Nephron (organoid): Measurements from ENCODE around the gene TFAP2D.

Experiments
- H3K27ac Mint-ChIP-seq, 3 experiments: 2 replicates each; pipeline ENCODE4 v1.8.0; 2020; ENCODE audit warnings: mixed read lengths in 3 of 3, mild to moderate bottlenecking in 2 of 3, moderate library complexity in 1 of 3
- H3K27me3 Mint-ChIP-seq: 2 replicates; pipeline ENCODE4 v1.8.0; 2021; ENCODE audit warnings: low read depth, mild to moderate bottlenecking, moderate library complexity, mixed read lengths
- H3K36me3 Mint-ChIP-seq: 2 replicates; pipeline ENCODE4 v1.8.0; 2020; ENCODE audit warnings: low read depth, mixed read lengths
- H3K4me1 Mint-ChIP-seq: 2 replicates; pipeline ENCODE4 v1.8.0; 2020; ENCODE audit warnings: mixed read lengths
- H3K4me3 Mint-ChIP-seq, 3 experiments: 2 replicates each; pipeline ENCODE4 v1.8.0; 2020; ENCODE audit warnings: mild to moderate bottlenecking in 3 of 3, mixed read lengths in 3 of 3, moderate library complexity in 2 of 3
- H3K9me3 Mint-ChIP-seq: 2 replicates; pipeline ENCODE4 v1.8.0; 2020; ENCODE audit warnings: mixed read lengths
- TF ChIP-seq, protein P1 (sequence below), 3 experiments: fragments of 200-600 bp; sonication (generic); IDR thresholded peaks; one replicate each; pipeline ENCODE4 v1.5.0; 2021; ENCODE audit warnings: antibody characterized with exemption in 3 of 3; ENCODE audit not compliant: unreplicated experiment in 3 of 3

The TFAP2D gene

DNA sequence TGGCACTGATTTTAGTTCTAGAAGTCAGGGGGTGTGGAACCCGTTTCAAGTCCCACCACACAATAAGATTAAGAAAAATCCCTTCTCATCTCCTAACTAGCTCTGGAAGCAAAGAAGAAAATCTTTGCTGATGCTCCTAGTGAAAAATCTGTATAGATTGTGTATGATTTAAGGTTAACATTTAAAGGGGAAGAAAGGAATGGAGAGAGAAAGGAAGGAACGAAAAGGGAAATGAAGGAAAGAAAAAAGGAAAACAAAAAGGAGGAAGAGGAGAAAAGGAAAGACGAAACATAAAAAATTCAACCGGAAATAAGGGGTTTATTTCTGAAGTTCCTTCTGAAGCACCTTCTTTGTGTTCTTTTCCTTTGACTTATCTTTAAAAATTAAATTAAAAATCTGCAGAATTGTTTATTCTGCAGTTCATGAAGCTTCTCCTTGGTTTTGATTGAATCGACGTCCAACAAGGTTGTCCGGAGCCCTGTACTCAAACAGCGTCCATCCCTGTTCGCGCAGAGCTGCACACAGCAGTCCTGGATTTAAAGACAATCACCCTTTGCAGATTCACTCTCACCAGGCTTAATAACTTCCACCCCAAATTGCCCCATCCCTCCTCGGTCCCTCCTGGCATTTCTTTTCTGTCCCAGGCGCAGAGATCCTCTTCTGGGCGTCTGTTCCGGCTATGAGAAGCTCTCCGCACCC is 103.8 kb downstream of the TFAP2D start:
- Mint-ChIP-seq H3K36me3 (no peaks in the 10 kb centered on the region), H3K9me3 (peaks cover 3% of the 10 kb centered on the region), H3K4me1 (peaks cover 15% of the 10 kb centered on the region), H3K4me3 (peak overlapping the region in 1 of 3 experiments; percentile 54), H3K27me3 (peaks cover 96% of the 10 kb centered on the region), H3K27ac (no peak overlapping the region)
- TF ChIP-seq, protein P1, sequence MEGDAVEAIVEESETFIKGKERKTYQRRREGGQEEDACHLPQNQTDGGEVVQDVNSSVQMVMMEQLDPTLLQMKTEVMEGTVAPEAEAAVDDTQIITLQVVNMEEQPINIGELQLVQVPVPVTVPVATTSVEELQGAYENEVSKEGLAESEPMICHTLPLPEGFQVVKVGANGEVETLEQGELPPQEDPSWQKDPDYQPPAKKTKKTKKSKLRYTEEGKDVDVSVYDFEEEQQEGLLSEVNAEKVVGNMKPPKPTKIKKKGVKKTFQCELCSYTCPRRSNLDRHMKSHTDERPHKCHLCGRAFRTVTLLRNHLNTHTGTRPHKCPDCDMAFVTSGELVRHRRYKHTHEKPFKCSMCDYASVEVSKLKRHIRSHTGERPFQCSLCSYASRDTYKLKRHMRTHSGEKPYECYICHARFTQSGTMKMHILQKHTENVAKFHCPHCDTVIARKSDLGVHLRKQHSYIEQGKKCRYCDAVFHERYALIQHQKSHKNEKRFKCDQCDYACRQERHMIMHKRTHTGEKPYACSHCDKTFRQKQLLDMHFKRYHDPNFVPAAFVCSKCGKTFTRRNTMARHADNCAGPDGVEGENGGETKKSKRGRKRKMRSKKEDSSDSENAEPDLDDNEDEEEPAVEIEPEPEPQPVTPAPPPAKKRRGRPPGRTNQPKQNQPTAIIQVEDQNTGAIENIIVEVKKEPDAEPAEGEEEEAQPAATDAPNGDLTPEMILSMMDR (IDR thresholded peaks at IDR 0.05; ENCODE audit: unreplicated experiment in 3 of 3), result no peak

DNA sequence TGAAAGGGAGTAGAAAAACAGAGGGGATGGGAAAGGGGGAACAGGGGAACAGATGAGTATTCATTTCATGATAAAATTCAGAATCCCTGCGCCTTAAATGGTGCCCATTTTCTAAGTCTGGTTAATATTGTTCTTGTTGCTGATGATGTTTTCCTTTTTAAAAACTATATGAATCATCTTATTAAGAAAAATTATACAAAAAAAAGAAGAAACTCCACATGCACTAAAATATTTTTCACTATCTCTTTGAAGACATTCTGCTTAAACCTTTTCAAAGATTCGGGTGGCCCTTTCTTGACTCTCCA is 104.3 kb downstream of the TFAP2D start:
- peaks cover 3% of the 10 kb centered on the region for H3K9me3 Mint-ChIP-seq
- H3K4me3 Mint-ChIP-seq, result peak overlapping the region in 1 of 3 experiments; percentile 36
- TF ChIP-seq, protein P1 (IDR thresholded peaks at IDR 0.05; ENCODE audit: unreplicated experiment in 3 of 3), result no peak
- peaks cover 19% of the 10 kb centered on the region for H3K4me1 Mint-ChIP-seq
- no peaks in the 10 kb centered on the region for H3K36me3 Mint-ChIP-seq
- no peak overlapping the region for H3K27ac Mint-ChIP-seq
- peaks cover 96% of the 10 kb centered on the region for H3K27me3 Mint-ChIP-seq

DNA sequence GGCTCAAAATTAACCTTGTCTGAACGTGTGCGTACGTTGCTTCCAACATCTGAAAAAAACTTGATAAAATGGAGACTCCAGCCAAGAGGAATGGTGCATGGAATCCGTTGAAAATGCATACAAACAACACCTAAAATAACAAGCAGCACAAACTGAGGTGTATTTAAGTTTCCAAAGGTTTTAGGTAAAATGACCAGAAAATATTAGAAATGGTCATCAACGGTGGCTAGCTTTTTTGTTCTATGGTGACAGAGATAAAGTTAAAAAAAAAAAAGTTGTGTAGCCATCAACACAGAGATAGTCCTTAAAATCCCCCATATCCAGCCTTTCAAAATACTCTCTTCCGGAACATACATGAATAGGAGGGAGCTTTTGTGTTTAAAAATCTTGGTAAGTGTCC is 104.7 kb downstream of the TFAP2D start:
- no peak overlapping the region for H3K4me3 Mint-ChIP-seq
- TF ChIP-seq, protein P1 (IDR thresholded peaks at IDR 0.05; ENCODE audit: unreplicated experiment in 3 of 3), result no peak
- H3K27ac Mint-ChIP-seq, result no peak overlapping the region
- H3K27me3 Mint-ChIP-seq, result peaks cover 98% of the 10 kb centered on the region
- no peaks in the 10 kb centered on the region for H3K36me3 Mint-ChIP-seq
- H3K9me3 Mint-ChIP-seq, result peaks cover 3% of the 10 kb centered on the region
- H3K4me1 Mint-ChIP-seq, result peaks cover 19% of the 10 kb centered on the region

DNA sequence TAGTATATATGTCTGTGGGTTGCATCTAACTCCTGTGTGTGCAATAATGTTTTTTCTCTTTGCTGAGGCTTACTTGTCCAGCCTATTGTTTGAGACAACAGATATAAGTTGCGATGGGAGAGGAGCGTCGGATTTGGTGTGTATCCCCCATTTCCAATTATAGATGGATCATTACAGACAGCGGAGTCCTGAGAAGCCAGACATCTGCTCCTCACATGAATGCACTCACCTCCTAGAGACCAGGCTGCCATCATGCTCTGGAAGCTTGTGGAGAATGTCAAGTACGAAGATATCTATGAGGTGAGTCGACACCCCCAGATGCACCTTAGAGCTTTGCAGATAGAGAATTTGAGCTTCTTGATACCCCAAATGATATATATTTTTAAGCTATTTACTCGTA is 105.3 kb downstream of the TFAP2D start, which contains the start of gene TFAP2B:
TFAP2B (plus strand) TSS at position 199 of the 400 bp plus-strand sequence; CDS start at position 220, 21 bp downstream.
- peak within 1 kb of the TSS in 1 of 3 experiments; percentile 92 for H3K27ac Mint-ChIP-seq
- H3K9me3 Mint-ChIP-seq, result peaks cover 3% of the 10 kb centered on the region
- peak within 1 kb of the TSS; percentile 58 to 77 (median 68) for H3K4me3 Mint-ChIP-seq
- H3K36me3 Mint-ChIP-seq, result no peaks in the 10 kb centered on the region
- TF ChIP-seq, protein P1 (IDR thresholded peaks at IDR 0.05; ENCODE audit: unreplicated experiment in 3 of 3), result no peak
- H3K4me1 Mint-ChIP-seq, result peaks cover 19% of the 10 kb centered on the region
- peaks cover 98% of the 10 kb centered on the region for H3K27me3 Mint-ChIP-seq

DNA sequence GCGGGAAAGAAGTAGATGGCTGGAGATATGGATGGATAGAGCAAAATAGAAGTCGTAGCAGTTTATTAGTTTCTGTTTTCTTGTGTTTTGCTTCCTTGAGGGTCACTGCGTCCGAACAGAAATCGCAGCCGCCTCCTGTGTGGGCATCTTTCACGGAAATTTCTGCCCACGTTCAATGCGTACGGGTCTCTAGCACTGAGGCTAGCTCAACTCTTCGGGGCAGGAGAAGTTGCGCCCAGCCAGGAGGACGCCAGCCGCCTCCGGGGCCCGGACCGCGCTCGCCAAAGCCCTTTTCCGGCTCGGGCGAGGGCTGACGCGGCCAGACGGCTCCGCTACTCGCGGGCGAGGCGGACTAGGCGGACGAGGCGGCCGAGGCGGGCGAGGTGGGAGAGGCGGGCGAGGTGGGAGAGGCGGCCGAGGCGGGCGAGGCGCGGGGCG is 106.2 kb downstream of the TFAP2D start:
- TF ChIP-seq, protein P1 (IDR thresholded peaks at IDR 0.05; ENCODE audit: unreplicated experiment in 3 of 3), result no peak
- peaks cover 3% of the 10 kb centered on the region for H3K9me3 Mint-ChIP-seq
- H3K4me3 Mint-ChIP-seq, result peak overlapping the region; percentile 58 to 77 (median 66)
- peaks cover 19% of the 10 kb centered on the region for H3K4me1 Mint-ChIP-seq
- no peaks in the 10 kb centered on the region for H3K36me3 Mint-ChIP-seq
- H3K27me3 Mint-ChIP-seq, result peaks cover 98% of the 10 kb centered on the region
- H3K27ac Mint-ChIP-seq, result peak overlapping the region in 1 of 3 experiments; percentile 84
